HG03469 (cell line): Measurements from ENCODE around the gene NTRK3.

Experiments
- ATAC-seq: cut with Tn5 transposase; IDR thresholded peaks from one replicate; pipeline ENCODE4 v1.9.1; 2021; ENCODE audit warnings: mild to moderate bottlenecking, moderate library complexity, moderate number of reproducible peaks; ENCODE audit not compliant: unreplicated experiment

NTRK3 gene

GRCh38 chr15:88126695-88127431 is 129.7 kb downstream of the NTRK3 start:
- ATAC-seq = no peak

- no peak for ATAC-seq
Observed at GRCh38 chr15:88125576-88125975, 131.0 kb downstream of the NTRK3 start.

- no peak for ATAC-seq
Observed at GRCh38 chr15:88124199-88124598, 132.3 kb downstream of the NTRK3 start.

GRCh38 chr15:88121968-88122530 is 134.5 kb downstream of the NTRK3 start:
- ATAC-seq = no peak

GRCh38 chr15:88120026-88120425 is 136.5 kb downstream of the NTRK3 start:
- ATAC-seq = no peak

GRCh38 chr15:88118741-88119140 is 137.8 kb downstream of the NTRK3 start:
- no peak for ATAC-seq

GRCh38 chr15:88118035-88118434 is 138.5 kb downstream of the NTRK3 start:
- no peak for ATAC-seq

- ATAC-seq = no peak
Observed at GRCh38 chr15:88115486-88116152, 140.9 kb downstream of the NTRK3 start.

- ATAC-seq = no peak
Observed at GRCh38 chr15:88113613-88114308, 142.8 kb downstream of the NTRK3 start.

GRCh38 chr15:88108991-88109390 is 147.5 kb downstream of the NTRK3 start:
- no peak for ATAC-seq

- ATAC-seq = no peak
Observed at GRCh38 chr15:88108477-88108876, 148.1 kb downstream of the NTRK3 start.

GRCh38 chr15:88106074-88106473 is 150.5 kb downstream of the NTRK3 start:
- ATAC-seq = no peak

GRCh38 chr15:88104357-88104756 is 152.2 kb downstream of the NTRK3 start:
- no peak for ATAC-seq

- no peak for ATAC-seq
Observed at GRCh38 chr15:88100181-88100580, 156.4 kb downstream of the NTRK3 start.

GRCh38 chr15:88098361-88098760 is 158.2 kb downstream of the NTRK3 start:
- no peak for ATAC-seq

GRCh38 chr15:88091444-88092016 is 165.0 kb downstream of the NTRK3 start:
- ATAC-seq = no peak

GRCh38 chr15:88090481-88091011 is 166.0 kb downstream of the NTRK3 start:
- ATAC-seq = no peak

GRCh38 chr15:88089731-88090130 is 166.8 kb downstream of the NTRK3 start:
- no peak for ATAC-seq

- no peak for ATAC-seq
Observed at GRCh38 chr15:88089024-88089620, 167.4 kb downstream of the NTRK3 start.
